GM21360 (cell line): ENCODE measurements around the gene PHC2.

Experiments used
- ATAC-seq: cut with Tn5 transposase; IDR thresholded peaks from one replicate; pipeline ENCODE4 v1.9.1; 2021; ENCODE audit warnings: mild to moderate bottlenecking, moderate library complexity; ENCODE audit not compliant: unreplicated experiment

Gene PHC2

DNA sequence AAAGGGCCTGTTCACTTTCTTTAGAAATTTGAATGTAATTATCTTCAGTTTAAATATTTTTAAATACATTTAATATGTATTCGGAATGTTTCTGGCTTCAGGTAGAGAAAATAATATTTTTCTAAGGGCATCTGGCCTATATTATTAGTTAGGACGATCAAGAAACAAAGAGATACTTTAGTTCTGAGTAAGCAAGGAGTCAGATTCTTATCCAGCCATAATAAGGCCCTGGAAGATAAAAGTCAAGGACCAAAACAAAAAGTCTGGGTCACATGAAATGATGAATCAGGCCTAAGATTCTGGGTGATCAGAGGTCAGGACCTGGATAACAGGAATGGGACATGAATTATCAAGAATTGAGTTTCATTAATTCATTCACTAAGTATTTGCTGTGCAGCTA lies 6.3 kb downstream of the PHC2 start:
- no peak for ATAC-seq

DNA sequence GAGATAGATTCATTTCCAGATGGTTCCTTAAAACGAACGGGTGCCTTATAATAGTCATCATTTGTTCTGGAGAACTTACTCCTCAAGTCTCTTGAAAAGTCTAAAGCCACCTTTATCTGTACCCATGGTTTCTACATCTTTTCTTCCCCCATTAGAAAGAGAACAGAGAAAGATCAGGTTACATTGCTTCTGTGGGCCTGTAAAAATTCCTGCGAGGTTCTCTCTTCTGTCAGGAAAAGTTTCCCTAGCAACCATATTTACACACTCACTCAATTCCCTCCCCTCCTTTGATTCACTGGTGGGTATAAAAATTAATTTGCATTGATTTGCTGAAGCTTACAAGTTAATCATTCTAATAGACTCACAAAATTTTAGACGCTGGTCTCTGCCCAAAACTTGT lies 6.7 kb downstream of the PHC2 start:
- ATAC-seq = no peak

DNA sequence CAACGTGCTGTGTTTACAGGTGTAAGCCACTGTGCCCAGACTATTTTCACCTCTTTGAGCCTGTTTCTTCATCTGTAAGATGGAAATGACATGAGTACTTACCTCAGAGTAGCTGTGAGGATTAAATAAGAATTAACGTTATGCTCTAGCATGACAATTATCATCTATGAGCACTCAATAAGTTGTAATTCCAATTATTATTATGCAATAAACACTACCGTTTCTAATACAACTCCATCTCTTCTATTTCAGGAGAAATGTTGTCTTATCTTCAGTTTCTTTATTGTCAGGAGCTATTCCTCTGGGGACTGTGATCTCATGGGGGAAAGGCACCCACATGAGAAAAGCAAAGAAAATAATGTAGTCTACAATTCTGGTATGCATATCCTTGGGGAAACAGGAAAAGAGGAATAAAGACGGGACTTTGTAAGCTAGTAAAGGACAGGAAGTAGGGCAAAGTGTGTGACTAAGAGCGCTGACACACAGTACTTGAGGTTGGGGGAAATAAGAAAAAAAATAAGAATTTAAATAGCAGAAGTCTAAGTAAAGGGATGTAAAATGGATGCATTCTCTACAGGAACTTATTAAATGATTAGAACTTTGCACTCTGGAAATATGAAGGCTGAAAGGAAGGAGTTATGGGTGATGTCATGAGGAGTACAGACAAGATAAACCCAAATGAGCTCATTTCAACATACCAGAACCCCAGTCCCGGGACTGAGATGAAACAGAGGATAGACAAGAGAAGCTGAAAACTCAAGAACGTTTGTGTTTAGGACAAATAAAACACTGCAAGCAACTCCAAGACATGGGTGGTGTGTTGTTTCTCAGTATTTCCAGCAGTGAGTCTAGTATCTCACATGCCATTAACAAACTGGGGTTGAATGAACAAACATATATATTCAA lies 9.8 kb downstream of the PHC2 start:
- no peak for ATAC-seq

DNA sequence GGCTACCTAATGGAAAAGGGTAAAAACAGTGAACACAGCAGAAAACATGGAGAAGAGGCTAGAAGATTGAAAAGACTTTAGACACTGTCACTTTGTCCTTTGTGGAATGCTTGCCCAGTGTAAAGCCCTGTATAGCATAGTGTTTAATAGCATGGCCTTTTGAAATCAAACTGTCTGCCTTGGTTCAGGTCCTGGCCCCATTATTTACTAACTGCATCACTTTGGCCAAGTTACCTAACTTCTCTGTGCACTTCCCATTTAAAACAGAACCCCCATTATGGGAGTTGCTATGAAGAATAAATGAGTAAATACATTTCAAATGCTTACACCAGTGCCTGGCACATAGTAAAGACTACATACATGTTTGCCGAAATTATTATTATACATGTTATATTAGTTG lies 12.1 kb downstream of the PHC2 start:
- no peak for ATAC-seq

DNA sequence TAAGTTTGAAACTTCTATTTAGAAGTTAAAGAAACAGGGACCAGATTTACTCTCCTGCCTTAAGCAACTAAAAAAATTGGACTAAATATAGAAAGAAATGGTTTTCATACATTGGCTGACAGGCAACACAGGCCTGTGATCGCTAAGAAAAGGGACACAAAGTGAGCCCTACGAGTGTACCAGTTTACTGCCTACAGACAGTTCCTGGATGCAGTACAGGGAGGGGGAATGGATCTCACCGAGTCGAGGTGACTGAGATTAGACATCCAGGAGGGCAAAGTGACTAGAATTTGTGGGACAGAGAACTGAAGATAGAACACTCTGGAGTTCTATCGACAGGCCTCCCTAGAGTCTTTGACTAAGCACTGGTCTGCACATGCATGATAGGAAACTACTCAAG lies 16.0 kb downstream of the PHC2 start:
- ATAC-seq = no peak

DNA sequence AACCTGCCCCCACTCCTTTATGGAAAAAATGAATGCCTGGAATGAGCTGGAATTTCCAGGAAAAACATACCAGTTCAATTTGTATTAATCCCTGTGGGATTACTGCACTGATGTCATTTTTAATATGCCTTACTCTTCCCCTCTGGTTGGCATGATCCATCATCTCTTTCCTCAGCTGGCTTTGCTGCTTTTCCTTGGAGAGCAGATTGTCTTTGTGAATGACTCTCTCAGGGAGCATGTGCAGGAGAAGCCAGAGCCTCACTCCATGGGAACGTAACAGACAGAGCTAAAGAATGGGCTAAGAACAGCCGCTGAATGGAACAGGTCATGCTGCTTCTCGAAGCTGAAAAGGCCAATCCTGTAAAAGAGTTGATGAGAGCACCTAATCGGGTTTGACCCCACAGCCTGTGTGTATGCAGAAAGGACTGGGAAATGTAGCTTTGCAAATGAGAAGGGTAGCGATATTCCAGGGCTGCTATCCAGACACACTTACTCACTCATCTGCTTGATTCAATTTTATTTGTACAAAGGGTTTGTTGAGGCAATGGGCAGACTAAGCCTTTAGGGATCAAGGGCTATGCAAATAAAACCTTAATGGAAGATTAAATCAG lies 20.7 kb downstream of the PHC2 start:
- ATAC-seq = no peak

DNA sequence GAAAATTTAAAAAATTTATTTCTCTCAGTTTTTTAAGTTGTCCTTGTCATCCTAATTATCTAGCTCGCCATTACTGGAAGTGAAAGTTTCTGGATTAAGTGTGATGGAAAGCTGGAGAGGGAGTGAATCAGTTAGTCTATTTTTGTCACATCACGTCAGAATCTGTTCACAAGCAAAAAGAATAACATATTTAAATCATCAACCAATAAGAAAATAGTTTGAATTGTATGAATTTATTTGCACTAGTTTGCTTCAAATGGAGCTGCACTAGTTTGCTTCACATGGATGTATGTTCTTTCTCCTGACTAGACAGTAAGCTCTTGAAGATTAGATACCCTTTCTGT lies 22.8 kb downstream of the PHC2 start:
- no peak for ATAC-seq

DNA sequence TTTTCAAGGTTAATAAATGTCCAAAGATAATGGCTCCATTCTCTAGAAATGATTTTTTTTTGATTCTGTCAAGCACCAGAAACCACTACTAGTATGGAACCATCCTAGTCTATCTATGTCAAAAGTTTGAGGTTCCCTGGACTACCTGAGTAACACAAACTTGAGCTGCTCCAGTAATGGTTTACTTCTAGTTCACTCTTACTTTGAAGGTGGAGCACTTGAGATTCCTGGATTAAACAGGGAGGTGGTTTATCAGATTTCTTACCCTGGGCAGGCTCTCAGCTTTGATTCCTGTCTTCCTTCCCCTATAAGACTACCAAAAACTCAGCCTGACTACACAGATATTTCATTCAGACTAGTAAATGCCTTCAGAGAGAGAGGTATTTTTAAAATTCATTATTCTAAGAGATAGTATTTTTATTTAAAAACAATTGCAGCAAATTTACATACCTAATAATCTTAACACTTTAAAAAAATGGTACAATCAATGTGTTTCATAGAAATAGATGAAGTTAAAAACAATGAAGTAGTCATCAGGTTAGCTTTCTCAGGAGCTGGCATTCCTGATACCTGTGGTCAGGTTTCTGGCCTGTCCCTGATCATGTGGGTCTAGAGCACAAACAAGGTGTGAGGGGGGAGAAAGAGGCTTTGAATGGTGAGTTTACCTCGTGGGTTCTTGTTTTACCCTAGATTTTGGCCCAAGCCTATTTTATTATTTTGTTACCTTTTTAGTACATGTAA lies 23.4 kb downstream of the PHC2 start:
- no peak for ATAC-seq

DNA sequence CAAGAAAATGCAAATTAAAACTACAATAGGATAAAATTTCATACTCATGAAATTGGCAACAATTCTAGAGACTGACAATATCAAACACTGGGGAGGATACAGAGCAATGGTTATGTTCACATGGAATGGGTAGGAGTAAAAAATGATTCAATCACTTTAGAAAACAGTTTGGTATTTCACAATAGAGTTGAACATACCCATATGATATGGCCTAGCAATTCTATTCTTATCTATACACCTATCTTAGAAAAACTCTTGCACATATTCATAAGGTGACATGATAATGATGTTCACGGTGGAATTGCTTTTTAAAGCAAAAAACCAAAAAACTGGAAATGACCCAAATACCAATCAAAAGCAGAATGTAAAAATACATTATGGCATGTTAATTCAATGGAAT lies 28.7 kb downstream of the PHC2 start:
- ATAC-seq = no peak

DNA sequence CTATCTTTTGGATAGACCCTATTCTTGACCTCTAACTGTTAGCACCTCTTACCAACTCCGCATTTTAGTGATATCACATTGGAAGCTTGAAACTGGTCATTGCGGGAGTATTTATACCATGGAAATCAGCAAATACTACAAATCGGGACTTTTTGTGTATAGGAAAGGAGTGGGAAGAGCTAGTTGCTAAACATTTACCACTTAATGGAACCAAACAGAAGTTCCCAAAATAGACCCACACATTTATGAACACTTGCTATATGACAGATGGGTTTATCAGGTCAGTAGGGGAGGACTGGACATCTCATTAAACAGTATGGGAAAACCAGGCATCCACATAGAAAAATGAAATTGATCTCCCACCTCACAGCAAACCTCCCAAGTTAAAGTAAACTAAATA lies 29.4 kb downstream of the PHC2 start:
- ATAC-seq = no peak

DNA sequence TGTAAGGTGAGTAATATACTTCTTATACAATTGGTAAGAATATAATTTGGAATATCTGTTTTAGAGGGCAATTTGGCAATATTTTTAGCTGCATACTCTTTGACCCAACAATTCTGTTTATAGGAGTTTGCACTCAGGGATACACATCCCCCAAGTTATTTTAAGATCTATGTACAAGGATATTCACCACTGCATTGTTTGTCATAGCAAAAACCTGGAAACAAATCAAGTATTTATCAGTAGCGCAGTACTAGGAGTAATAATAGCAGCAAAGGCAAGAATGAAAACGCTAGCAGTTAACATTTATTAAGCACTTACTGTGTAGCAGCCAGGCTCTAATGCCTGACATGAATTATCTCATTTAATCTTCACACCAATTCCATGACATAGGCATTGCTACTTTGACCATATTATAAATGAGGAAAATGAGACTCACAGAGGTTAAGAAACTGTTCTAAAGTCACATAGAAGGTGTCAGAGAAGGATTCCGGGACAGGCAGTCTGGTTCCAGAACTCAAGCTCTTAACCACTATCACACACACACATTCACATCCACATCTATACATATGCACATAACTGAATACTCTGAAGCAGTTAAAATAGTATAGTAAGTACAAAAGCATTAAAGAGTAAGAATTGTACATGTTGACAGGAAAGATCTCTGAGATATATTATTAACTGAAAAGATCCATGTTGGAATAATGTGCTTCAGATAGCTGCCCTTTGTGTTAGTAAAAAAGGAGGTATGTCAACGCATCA lies 30.6 kb downstream of the PHC2 start:
- no peak for ATAC-seq

DNA sequence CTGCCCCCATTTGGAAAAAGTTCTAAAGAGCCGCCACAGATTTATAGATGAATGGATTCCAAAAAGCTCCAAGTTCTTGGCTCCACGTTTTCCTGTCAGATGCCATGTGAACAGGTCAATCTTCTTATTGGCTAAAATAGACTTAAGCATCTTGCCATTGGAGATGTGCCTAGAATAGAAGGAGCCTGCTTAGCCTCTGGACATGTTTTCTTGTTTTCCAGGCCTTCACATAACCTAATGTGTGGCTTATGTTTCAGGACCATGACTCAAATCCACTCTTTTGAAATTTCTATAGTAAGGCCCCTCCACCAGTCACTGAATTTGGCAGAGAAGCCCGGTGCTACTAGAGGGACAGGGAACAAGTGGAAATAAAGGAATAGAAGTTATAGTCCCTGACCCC lies 31.5 kb downstream of the PHC2 start:
- no peak for ATAC-seq

DNA sequence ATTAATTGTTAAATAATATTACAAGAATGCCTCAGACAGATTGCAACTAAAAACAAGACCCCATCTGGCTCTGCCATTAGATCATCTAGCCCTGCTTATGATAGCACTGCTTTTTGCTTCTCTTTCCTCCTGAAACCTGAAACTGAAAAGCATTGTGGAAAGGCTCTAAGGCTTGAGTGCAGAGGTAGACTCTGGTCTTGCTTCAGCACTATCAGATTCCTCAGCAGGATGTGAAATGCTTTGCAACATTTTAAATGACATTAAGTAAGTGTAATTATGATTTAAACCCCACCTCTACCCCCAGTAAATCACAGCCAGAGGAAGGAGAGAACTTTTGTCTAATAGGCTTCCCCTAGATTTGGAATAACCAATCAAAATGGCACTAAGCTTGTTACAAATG lies 32.9 kb downstream of the PHC2 start:
- no peak for ATAC-seq

DNA sequence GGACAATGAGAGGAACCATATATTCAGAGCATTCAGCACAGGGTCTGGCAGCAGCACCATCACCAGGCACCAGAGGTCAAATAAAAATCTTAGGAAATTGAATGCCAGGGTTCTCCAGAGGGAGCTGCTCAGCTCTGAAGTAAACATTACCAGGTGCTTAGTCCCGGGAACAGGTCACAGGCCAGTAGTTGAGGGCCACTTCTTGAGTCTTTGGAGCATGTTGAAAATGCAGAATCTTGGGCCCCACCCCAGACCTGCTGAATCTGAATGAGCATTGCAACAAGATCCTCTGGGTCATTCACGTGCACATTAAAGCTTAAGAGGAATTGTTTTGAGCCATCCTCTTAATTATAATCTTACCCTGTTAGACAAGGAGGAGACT lies 33.8 kb downstream of the PHC2 start:
- no peak for ATAC-seq

DNA sequence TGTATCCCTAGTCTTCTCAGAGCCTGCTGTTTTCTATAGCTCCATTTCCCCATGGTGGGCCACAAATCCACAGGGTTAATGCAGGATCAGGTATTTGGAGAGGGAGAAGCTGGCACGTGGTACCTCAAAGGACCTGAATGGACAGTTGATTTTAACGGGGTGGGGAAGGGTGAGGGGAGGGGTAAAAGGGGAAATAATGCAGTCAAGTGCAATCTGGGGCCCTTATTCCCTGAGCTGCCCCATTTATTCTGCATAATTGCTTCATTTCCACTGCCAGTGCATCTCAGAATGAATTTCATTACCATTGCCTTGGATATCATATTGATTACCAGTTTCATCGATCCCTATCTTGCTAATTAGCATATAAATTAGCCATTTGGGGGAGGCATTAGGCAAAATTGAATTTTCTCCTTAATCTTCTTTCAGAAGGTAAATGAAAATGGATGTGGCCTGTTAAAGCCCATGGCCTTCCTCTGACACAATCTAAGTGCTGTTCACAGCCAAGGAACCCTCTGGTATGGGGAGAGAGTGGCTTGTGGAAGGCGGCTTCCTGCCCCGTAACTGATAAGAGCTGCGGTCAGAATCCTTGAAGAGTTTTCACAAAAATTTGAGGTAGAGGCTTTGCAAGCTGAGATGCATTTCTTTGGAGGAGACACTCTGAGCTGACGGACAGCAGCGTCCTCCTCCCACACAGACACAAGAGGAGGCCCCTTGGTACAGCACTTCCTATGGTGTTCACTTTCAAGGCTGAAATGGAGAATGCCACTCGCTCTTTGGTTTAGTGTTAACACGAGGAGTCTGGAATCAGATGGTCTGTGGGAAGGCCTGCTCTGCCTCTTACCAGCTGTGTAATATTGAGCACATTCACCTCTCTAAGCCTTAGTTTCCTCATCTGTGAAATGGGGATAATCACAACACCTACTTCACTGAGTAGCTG lies 34.4 kb downstream of the PHC2 start:
- no peak for ATAC-seq

DNA sequence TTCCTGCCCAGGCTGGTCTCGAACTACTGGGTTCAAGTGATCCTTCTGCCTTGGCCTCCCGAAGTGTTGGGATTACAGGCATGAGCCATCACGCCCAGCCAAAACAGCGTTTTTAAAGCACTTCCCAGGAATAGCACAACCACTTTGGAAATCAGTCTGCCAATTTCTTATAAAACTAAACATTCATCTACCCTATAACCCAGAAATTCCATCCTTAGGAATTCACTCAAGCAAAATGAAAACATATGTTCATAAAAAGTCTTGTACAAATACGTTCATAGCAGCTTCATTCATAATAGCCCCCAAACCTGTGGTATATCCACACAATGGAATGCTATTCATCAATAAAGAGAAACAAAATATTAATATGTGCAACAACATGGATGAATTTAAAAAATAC lies 36.1 kb downstream of the PHC2 start:
- ATAC-seq = no peak

DNA sequence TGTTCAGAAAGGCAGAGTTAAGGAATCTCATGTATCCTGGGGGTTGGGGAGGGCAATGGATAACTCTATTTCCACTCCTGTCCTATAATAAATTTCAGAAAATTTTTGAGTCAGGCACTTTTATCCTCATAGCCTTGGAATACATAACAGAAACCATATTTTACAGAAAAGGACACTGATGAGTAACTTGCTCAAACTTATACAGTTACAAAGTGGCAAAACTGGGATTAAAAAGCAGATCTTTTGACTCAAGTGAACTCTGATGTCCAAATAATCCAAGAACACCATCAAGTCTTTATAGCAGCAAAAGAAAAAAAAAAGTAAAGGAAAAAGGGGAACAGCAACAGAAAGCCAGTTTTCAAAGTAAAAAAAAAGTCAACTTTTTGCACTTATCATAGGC lies 36.9 kb downstream of the PHC2 start:
- ATAC-seq = no peak

DNA sequence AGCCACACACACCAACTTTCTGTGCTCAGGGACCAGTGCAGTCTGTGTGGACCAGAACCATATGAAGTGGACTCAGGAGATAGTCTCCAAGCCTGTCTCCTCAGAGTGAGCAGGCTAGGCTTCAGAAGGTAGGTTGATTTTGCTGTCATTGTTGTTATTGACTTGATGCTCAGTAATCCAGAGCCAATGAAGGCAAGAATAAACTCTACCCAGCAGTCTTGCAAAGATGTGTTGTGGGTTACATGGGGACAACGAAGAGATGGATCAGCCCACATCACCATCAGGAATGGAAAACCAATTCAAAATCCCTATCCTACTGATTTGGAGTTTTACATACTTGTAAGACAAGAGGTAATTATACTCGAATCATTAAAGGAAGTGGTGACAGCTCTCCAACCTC lies 37.4 kb downstream of the PHC2 start:
- ATAC-seq = no peak

DNA sequence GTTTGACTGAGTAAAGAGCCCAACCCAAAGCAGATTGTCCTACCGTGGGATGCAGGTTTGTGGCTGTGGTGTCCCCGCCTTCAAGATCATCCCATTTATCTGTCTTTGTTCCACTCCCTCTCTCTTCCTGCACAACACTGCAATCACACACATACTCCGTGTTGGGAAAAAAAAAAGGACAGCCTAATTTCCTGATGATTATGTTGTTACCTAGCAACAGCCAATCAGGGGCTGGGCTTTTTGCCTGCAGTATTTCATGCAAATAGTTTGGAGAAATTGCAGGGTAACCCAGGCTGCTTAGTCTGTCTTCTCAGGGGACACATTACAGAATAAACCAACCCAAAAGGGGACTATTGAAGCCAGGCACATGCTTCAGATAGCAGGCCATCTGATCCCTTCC lies 38.3 kb downstream of the PHC2 start:
- ATAC-seq = no peak

DNA sequence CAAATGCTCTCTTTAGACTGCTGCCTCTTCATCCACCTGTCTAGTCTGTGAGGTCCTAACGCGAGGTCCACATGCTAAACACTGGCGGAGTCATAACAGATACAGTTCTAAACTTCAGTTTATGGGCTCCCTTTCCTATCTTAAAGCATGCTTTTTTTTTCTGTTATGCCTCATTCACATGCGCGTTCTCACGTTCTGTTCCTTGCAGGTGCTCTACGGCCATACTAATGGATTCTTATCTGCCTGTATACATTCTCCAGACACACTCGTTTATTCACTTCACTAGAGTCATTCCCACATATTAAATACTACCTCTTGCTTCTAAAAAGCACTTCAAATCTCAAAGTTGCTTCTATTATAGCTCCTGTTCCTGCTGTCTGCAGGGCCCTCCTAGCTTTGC lies 38.7 kb downstream of the PHC2 start:
- ATAC-seq = no peak
